CD4-positive, alpha-beta T cell treated with Interleukin-15 for 1 hour (primary cell): Measurements from ENCODE around the gene AIP.
"Not testable (repeated sequence)": the region's sequence is repeated elsewhere in the genome, so short reads cannot be mapped to it uniquely, and the experiment has no call there.

Experiments
- DNase-seq: peaks from one replicate; pipeline ENCODE4 v3.0.0-alpha.2; 2020

Gene AIP

GRCh38 chr11:67469508-67469811, 13.4 kb upstream of the AIP start:
- no peak for DNase-seq

GRCh38 chr11:67470337-67471002, 12.4 kb upstream of the AIP start:
- DNase-seq = no peak

GRCh38 chr11:67472882-67473281, 9.9 kb upstream of the AIP start:
- DNase-seq = no peak

- DNase-seq = not testable (repeated sequence)
Observed at GRCh38 chr11:67476692-67477091, 6.1 kb upstream of the AIP start.

GRCh38 chr11:67477344-67478050, 5.3 kb upstream of the AIP start:
- not testable (repeated sequence) for DNase-seq

GRCh38 chr11:67482275-67482826, 475 bp upstream of the AIP start:
- no peak for DNase-seq

- no peak for DNase-seq
Observed at GRCh38 chr11:67483831-67484665, 1.2 kb downstream of the AIP start.

GRCh38 chr11:67484847-67485311, 2.1 kb downstream of the AIP start:
- DNase-seq = peak; percentile 71

- peak; percentile 72 for DNase-seq
Observed at GRCh38 chr11:67485873-67486361, 3.1 kb downstream of the AIP start.

GRCh38 chr11:67486481-67487195, 3.8 kb downstream of the AIP start:
- DNase-seq = no peak

GRCh38 chr11:67489203-67489884, 6.5 kb downstream of the AIP start:
- no peak for DNase-seq

GRCh38 chr11:67489885-67490726, 7.3 kb downstream of the AIP start:
- no peak for DNase-seq

- DNase-seq = no peak
Observed at GRCh38 chr11:67490727-67491065, 7.9 kb downstream of the AIP start.

GRCh38 chr11:67491276-67492068, 8.6 kb downstream of the AIP start:
- DNase-seq = no peak

- no peak for DNase-seq
Observed at GRCh38 chr11:67492069-67492727, 9.4 kb downstream of the AIP start.

GRCh38 chr11:67492801-67493547, 10.1 kb downstream of the AIP start:
- no peak for DNase-seq

GRCh38 chr11:67493548-67494370, 10.9 kb downstream of the AIP start:
- DNase-seq = no peak
